Tibial artery (tissue), 4 donors: Measurements from ENCODE around the gene TM4SF18.
A peak's percentile ranks its signal among the peaks of the same experiment; 100 is the strongest.
"Not testable (repeated sequence)": the region's sequence is repeated elsewhere in the genome, so short reads cannot be mapped to it uniquely, and the experiment has no call there.

Experiments used
- DNase-seq, 2 donors: peaks; one replicate each; pipeline ENCODE4 v3.0.0-alpha.2; 2019
- H3K27ac ChIP-seq, 2 donors: fragments of 200-600 bp; sonication (generic) in 1 of 2; 1 replicate in 1 of 2; 2 replicates in 1 of 2; pipeline ENCODE4 v1.5.1; 2018 to 2019; ENCODE audit warnings: mild to moderate bottlenecking in 1 of 2
- H3K27me3 ChIP-seq, 2 donors: fragments of 200-600 bp; sonication (generic) in 1 of 2; one replicate each; pipeline versions ENCODE4 v1.5.1 to v1.6.0; 2016 to 2019
- H3K36me3 ChIP-seq, 3 donors: fragments of 200-600 bp; sonication (generic) in 2 of 3; one replicate each; pipeline ENCODE4 v1.5.1; 2016 to 2019; ENCODE audit warnings: mild to moderate bottlenecking in 2 of 3
- H3K4me1 ChIP-seq, 4 donors: fragments of 200-600 bp; sonication (generic) in 2 of 4; 1 replicate in 3 of 4; 2 replicates in 1 of 4; pipeline ENCODE4 v1.5.1; 2016 to 2019
- H3K4me3 ChIP-seq, 2 donors: fragments of 200-600 bp; sonication (generic) in 1 of 2; 1 replicate in 1 of 2; 2 replicates in 1 of 2; pipeline ENCODE4 v1.5.1; 2018 to 2019; ENCODE audit warnings: mild to moderate bottlenecking in 2 of 2
- H3K9me3 ChIP-seq, 3 donors: fragments of 200-600 bp; sonication (generic) in 1 of 3; one replicate each; pipeline ENCODE4 v1.5.1; 2016 to 2019
- intact Hi-C: fragments of 100-400 bp; cut with DNase I; formaldehyde crosslinking; loops from one replicate; pipeline ENCODE4 v1.15.0; 2023; ENCODE audit warnings: low total_unique reads
- TF ChIP-seq, protein P1 (sequence below), 2 experiments: fragments of 200-600 bp in 1 of 2; fragments of 450-650 bp in 1 of 2; IDR thresholded peaks; one replicate each; pipeline ENCODE4 v1.5.1; 2017 to 2019; ENCODE audit warnings: antibody characterized with exemption in 2 of 2, mild to moderate bottlenecking in 1 of 2, moderate library complexity in 1 of 2

TM4SF18 gene

DNA sequence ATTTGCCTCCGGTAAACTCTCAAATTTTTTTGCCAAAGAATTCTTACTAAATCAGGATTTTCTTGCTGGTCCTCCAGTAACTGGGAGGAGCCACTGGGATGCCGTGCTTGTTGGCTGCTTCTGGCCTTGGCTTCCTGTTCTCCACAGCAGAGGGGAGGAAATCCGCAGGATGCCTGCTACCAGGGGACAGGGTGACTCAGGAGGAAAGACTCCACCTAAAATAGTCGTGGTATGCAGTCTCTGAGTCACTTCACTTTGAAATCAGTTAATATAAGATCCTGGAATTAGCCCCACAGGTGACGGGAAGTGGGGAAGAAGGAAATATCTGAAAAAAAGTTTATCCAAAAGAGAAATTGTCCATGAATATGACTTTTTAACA is 6.5 kb upstream of the TM4SF18 start:
- Histone ChIP-seq H3K4me1 (peaks cover 0 to 35% (median 16%) of the 10 kb centered on the region in 4 donors), H3K4me3 (no peak overlapping the region), H3K27me3 (no peaks in the 10 kb centered on the region), H3K36me3 (no peaks in the 10 kb centered on the region), H3K27ac (peak overlapping the region; percentile 51 to 78), H3K9me3 (no peaks in the 10 kb centered on the region)
- intact Hi-C loops: no loop called here
- DNase-seq: peak; percentile 89 to 93
- TF ChIP-seq, protein P1, sequence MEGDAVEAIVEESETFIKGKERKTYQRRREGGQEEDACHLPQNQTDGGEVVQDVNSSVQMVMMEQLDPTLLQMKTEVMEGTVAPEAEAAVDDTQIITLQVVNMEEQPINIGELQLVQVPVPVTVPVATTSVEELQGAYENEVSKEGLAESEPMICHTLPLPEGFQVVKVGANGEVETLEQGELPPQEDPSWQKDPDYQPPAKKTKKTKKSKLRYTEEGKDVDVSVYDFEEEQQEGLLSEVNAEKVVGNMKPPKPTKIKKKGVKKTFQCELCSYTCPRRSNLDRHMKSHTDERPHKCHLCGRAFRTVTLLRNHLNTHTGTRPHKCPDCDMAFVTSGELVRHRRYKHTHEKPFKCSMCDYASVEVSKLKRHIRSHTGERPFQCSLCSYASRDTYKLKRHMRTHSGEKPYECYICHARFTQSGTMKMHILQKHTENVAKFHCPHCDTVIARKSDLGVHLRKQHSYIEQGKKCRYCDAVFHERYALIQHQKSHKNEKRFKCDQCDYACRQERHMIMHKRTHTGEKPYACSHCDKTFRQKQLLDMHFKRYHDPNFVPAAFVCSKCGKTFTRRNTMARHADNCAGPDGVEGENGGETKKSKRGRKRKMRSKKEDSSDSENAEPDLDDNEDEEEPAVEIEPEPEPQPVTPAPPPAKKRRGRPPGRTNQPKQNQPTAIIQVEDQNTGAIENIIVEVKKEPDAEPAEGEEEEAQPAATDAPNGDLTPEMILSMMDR (IDR thresholded peaks at IDR 0.05): no peak

DNA sequence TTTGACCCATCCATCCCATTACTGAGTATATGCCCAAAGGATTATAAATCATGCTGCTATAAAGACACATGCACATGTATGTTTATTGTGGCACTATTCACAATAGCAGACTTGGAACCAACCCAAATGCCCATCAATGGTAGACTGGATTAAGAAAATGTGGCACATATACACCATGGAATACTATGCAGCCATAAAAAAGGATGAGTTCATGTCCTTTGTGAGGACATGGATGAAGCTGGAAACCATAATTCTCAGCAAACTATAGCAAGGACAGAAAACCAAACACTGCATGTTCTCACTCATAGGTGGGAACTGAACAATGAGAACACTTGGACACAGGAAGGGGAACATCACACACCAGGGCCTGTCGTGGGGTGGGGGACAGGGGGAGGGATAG is 4.0 kb upstream of the TM4SF18 start:
- Histone ChIP-seq H3K4me1 (peaks cover 0 to 53% (median 22%) of the 10 kb centered on the region in 4 donors), H3K27ac (peak overlapping the region in 1 of 2 donors; percentile 36)
- H3K9me3 ChIP-seq, H3K4me3 ChIP-seq, H3K27me3 ChIP-seq, intact Hi-C loops, DNase-seq, H3K36me3 ChIP-seq: not testable (repeated sequence)

DNA sequence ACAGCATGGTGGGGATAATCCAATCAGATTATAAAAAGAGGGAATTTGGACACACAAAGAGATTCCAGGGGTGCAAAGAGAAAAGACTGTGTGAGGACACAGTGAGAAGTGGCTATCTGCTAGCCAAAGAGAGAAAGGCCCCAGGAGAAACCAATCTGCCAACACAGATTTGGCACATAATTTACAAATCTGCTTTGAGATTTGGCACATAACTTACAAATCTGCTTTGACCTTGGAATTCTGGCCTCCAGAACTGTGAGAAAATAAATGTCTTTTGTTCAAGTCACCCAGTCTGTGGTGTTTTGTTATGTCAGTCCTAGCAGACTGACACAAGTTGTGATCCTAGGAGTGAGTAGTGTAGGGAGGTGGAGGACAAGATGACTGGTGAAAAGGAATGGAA is 3.5 kb upstream of the TM4SF18 start:
- H3K4me3 ChIP-seq: no peak overlapping the region
- H3K36me3 ChIP-seq: no peaks in the 10 kb centered on the region
- no peak for DNase-seq
- peak overlapping the region; percentile 15 to 36 for H3K27ac ChIP-seq
- TF ChIP-seq, protein P1 (IDR thresholded peaks at IDR 0.05): no peak
- no peaks in the 10 kb centered on the region for H3K9me3 ChIP-seq
- intact Hi-C loops: no loop called here
- H3K4me1 ChIP-seq: peaks cover 0 to 56% (median 22%) of the 10 kb centered on the region in 4 donors
- H3K27me3 ChIP-seq: no peaks in the 10 kb centered on the region

DNA sequence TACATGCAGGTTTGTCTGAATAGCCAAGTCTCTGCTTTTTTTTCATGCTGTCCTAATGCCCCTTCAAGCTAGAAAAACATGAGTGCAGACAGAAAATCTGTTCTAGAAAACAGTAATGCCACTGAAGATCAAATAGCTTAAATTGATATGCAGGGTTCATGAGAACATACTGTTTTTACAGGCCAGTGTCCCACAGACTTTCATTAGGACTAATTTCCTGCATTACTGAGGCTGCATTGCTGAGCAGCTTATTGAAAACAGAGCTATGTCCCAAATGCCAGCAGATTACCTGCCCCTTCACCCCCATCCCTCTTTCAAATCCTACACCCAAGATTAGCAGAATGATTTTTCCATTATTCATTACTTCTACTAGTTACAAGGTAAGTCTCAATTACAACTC is 665 bp downstream of the TM4SF18 start:
- no peaks in the 10 kb centered on the region for H3K27me3 ChIP-seq
- H3K36me3 ChIP-seq: no peaks in the 10 kb centered on the region
- TF ChIP-seq, protein P1 (IDR thresholded peaks at IDR 0.05): no peak
- no peak overlapping the region for H3K4me3 ChIP-seq
- no peaks in the 10 kb centered on the region for H3K9me3 ChIP-seq
- peak overlapping the region in 1 of 2 donors; percentile 35 for H3K27ac ChIP-seq
- DNase-seq: no peak
- peaks cover 0 to 34% (median 6%) of the 10 kb centered on the region in 4 donors for H3K4me1 ChIP-seq
- intact Hi-C loops: no loop called here

DNA sequence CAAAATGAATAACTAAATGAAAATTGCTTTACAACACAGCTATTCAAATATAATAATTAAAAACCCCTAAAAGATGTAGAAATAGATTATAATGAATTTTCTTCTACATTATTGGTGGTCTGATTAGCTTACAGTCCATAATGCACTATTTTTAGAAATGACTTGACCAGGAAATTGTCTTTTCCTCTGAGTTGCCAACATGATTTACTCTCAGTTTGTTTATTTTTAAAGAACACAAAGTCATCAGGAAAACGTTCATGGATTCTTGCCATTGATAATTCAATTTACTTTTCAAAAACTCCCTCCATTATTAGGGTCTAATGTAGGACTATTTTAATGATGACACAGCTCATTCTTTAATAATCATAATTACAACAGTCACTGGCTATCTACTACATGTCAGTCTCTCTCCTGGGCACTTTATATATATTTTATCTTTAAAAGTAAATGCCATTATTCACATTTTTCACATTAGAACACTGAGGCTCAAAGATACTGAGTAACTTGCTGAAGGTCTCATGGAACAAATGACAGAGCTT is 1.1 kb downstream of the TM4SF18 start:
- Histone ChIP-seq H3K4me1 (peaks cover 0 to 33% (median 6%) of the 10 kb centered on the region in 4 donors), H3K27ac (peak overlapping the region in 1 of 2 donors; percentile 35), H3K36me3 (no peaks in the 10 kb centered on the region), H3K4me3 (no peak overlapping the region), H3K27me3 (no peaks in the 10 kb centered on the region), H3K9me3 (no peaks in the 10 kb centered on the region)
- intact Hi-C loops: no loop called here
- no peak for DNase-seq
- TF ChIP-seq, protein P1 (IDR thresholded peaks at IDR 0.05): no peak

DNA sequence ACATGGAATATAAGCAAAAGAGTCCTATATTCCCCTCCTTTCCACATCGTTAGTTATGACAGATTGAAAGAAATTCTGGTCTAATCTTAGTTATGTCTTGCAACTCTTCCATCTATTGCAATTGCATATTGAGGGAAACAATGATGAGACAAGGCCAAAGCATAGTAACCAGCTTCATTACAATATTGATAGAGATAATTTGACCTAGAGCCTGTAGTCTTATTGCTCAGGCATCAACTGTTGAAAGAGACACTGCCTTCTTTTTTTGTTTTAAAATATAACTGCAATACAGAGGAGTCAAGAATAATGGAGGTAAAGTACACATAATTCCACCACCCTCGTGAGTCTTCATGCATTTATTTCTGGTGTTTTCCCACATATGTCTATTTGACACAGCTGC is 2.0 kb downstream of the TM4SF18 start:
- DNase-seq: no peak
- Histone ChIP-seq H3K9me3 (no peaks in the 10 kb centered on the region), H3K36me3 (no peaks in the 10 kb centered on the region), H3K27ac (no peak overlapping the region), H3K4me3 (no peak overlapping the region), H3K27me3 (no peaks in the 10 kb centered on the region), H3K4me1 (peaks cover 0 to 24% (median 6%) of the 10 kb centered on the region in 4 donors)
- intact Hi-C loops: no loop called here
- TF ChIP-seq, protein P1 (IDR thresholded peaks at IDR 0.05): no peak
